DOHH2 (cell line): ENCODE measurements around the gene TMEM87B.

Experiments
- H3F3A ChIP-seq: fragments of 200-600 bp; sonication (generic), shearing (Covaris generic); 2 replicates; pipeline ENCODE4 v1.6.0; 2016; ENCODE audit warnings: antibody characterized with exemption, mild to moderate bottlenecking; ENCODE audit not compliant: control insufficient read depth, insufficient read depth
- H3K27ac ChIP-seq: fragments of 200-600 bp; sonication (generic); 2 replicates; pipeline ENCODE4 v1.5.1; 2014; ENCODE audit warnings: low read depth, mild to moderate bottlenecking, low read length, moderate library complexity
- H3K27me3 ChIP-seq: fragments of 200-600 bp; sonication (generic); 2 replicates; pipeline ENCODE4 v1.6.1; 2014; ENCODE audit warnings: mild to moderate bottlenecking, low read length, mixed read lengths; ENCODE audit not compliant: control insufficient read depth
- H3K36me3 ChIP-seq: fragments of 200-600 bp; sonication (generic); 2 replicates; pipeline ENCODE4 v1.6.1; 2014; ENCODE audit warnings: mild to moderate bottlenecking, low read length, moderate library complexity, mixed read lengths; ENCODE audit not compliant: control insufficient read depth
- H3K4me1 ChIP-seq: fragments of 200-600 bp; sonication (generic); 2 replicates; pipeline ENCODE4 v1.6.1; 2014; ENCODE audit warnings: mild to moderate bottlenecking, low read length, mixed read lengths; ENCODE audit not compliant: control insufficient read depth
- H3K4me2 ChIP-seq: fragments of 200-600 bp; sonication (generic); 2 replicates; pipeline ENCODE4 v1.6.0; 2014; ENCODE audit warnings: mild to moderate bottlenecking, low read length, moderate library complexity
- H3K4me3 ChIP-seq: fragments of 200-600 bp; sonication (generic); 2 replicates; pipeline ENCODE4 v1.5.1; 2014; ENCODE audit warnings: mild to moderate bottlenecking, low read length, mixed read lengths
- H3K79me2 ChIP-seq: fragments of 200-600 bp; sonication (generic); 2 replicates; pipeline ENCODE4 v1.6.1; 2014; ENCODE audit warnings: mild to moderate bottlenecking, low read length, mixed read lengths; ENCODE audit not compliant: control insufficient read depth
- H3K9me2 ChIP-seq: fragments of 200-600 bp; sonication (generic); replicated peaks from 2 replicates; pipeline ENCODE4 v1.6.1; 2014; ENCODE audit warnings: mild to moderate bottlenecking, low read length, mixed read lengths; ENCODE audit not compliant: control insufficient read depth
- H3K9me3 ChIP-seq: fragments of 200-600 bp; sonication (generic); 2 replicates; pipeline ENCODE4 v1.6.1; 2014; ENCODE audit warnings: antibody characterized with exemption, low read length, mixed read lengths; ENCODE audit not compliant: control insufficient read depth, insufficient read depth
- H4K20me1 ChIP-seq: fragments of 200-600 bp; sonication (generic); 2 replicates; pipeline ENCODE4 v1.6.0; 2014; ENCODE audit warnings: low read depth, mild to moderate bottlenecking, antibody characterized with exemption, low read length, moderate library complexity; ENCODE audit not compliant: control insufficient read depth, insufficient read depth
- EZH2phosphoT487 ChIP-seq: fragments of 200-600 bp; sonication (generic); IDR thresholded peaks from 2 replicates; pipeline ENCODE4 v1.6.1; 2017; ENCODE audit warnings: borderline replicate concordance, mild to moderate bottlenecking, antibody characterized with exemption, low read length, moderate library complexity, mixed read lengths
- TF ChIP-seq, protein P1 (sequence below): fragments of 200-600 bp; sonication (generic); IDR thresholded peaks from one replicate; pipeline ENCODE4 v1.5.1; 2014; ENCODE audit warnings: antibody characterized with exemption, mild to moderate bottlenecking, low read depth, low read length; ENCODE audit not compliant: poor library complexity, severe bottlenecking

Gene TMEM87B

DNA sequence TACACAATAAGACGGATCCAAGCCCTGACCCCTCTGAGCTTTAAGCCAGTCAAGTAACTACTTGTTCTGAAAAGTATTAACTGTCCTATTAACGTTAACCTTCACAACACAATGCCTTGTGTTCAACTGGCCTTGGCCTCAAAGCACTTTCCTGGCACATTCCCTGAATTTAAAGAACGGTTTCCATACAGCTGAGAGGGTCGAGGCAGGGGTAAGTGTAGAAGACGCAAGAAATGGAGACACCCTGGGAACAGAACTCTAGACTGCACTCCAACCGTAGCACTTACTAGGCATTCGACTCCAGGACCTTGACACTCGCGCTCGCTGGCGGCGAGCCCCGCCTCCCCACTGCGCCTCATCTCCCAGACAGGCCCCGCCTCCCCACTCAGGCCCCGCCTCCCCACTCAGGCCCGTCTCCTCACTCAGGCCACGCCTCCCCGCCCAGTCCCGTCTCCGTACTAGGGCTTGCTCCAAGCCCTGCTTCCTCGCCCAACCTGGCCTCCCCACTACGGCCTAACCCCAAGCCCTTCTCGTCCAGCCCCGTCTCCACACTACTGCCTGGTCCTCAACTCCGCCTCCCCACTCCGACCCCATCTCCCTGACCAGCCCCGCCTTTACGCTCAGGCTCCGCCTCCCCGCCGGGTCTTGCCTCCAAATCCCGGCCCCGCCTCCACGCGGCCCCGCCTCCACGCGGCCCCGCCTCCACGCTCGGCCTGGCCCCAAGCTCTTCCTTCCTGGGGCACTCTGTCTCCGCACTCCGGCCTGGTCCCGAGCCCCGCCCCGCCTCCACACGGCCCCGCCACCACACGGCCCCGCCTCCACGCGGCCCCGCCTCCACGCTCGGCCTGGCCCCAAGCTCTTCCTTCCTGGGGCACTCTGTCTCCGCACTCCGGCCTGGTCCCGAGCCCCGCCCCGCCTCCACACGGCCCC is 887 bp upstream of the TMEM87B start:
- no peaks in the 10 kb centered on the region for H3K9me2 ChIP-seq
- no peaks in the 10 kb centered on the region for H3K27me3 ChIP-seq
- peaks cover 2% of the 10 kb centered on the region; the same call in 1 of the 2 replicates for H3K36me3 ChIP-seq
- peaks cover 10% of the 10 kb centered on the region; the same call in 1 of the 2 replicates for H3F3A ChIP-seq
- TF ChIP-seq, protein P1, sequence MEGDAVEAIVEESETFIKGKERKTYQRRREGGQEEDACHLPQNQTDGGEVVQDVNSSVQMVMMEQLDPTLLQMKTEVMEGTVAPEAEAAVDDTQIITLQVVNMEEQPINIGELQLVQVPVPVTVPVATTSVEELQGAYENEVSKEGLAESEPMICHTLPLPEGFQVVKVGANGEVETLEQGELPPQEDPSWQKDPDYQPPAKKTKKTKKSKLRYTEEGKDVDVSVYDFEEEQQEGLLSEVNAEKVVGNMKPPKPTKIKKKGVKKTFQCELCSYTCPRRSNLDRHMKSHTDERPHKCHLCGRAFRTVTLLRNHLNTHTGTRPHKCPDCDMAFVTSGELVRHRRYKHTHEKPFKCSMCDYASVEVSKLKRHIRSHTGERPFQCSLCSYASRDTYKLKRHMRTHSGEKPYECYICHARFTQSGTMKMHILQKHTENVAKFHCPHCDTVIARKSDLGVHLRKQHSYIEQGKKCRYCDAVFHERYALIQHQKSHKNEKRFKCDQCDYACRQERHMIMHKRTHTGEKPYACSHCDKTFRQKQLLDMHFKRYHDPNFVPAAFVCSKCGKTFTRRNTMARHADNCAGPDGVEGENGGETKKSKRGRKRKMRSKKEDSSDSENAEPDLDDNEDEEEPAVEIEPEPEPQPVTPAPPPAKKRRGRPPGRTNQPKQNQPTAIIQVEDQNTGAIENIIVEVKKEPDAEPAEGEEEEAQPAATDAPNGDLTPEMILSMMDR: no peak
- TF ChIP-seq EZH2phosphoT487: no peak
- H3K27ac ChIP-seq: peak overlapping the region; percentile 44
- H3K79me2 ChIP-seq: peaks cover 33% of the 10 kb centered on the region
- H3K4me1 ChIP-seq: peaks cover 21% of the 10 kb centered on the region
- peaks cover 11% of the 10 kb centered on the region; the same call in 1 of the 2 replicates for H4K20me1 ChIP-seq
- H3K4me3 ChIP-seq: peak overlapping the region; percentile 84
- H3K4me2 ChIP-seq: peak overlapping the region; percentile 73
- H3K9me3 ChIP-seq: no peaks in the 10 kb centered on the region

DNA sequence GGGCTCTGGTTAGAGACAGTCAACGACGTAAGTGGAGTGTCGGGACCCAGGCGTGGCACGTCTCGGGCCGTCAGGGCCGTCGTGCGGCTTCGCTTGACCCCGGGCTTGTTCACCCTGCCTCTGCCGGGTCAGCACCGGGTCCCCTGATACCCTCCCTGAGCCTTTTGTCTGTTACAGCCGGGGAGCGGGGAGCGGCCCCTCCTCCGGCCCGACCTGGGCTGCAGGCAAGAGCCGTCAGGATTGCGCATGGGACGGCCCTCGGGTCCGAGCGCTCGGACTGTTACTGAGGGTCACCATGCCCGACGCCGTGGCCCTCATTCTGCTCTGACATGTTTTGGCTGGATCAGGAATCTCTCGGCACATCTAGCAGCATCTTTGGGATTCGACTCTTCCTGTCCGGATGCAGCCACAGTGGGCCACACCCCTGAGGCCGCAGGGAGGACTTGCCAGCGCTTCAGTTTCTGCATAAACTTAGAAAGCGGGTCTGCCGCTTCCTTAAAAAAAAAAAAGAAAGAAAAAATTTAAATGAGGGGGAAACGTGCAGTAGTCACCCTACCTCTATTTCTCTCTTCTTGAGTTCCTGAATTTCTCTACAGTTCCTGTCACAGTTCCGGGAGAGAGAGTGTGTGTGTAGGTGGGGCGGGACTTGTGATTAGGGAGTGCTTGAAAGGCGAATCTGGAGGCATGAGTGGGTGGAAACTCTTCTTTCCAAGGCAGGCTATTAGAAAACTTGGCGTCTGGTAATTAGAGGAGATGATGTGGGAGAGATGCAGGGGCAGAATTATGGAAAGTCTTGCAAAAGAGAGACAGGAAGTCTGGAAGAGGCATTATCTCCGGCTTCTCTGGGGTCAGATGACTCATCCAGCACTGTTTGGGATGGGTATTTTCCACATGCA is 909 bp downstream of the TMEM87B start:
- Histone ChIP-seq H4K20me1 (peaks cover 11% of the 10 kb centered on the region; the same call in 1 of the 2 replicates), H3K4me1 (peaks cover 26% of the 10 kb centered on the region), H3F3A (peaks cover 5% of the 10 kb centered on the region; the same call in 1 of the 2 replicates), H3K27me3 (no peaks in the 10 kb centered on the region), H3K36me3 (peaks cover 15% of the 10 kb centered on the region), H3K4me3 (peak overlapping the region; percentile 81), H3K9me2 (no peaks in the 10 kb centered on the region), H3K79me2 (peaks cover 36% of the 10 kb centered on the region), H3K27ac (peak overlapping the region; percentile 53), H3K9me3 (no peaks in the 10 kb centered on the region), H3K4me2 (peak overlapping the region; percentile 55)
- TF ChIP-seq, protein P1: no peak
- TF ChIP-seq EZH2phosphoT487: no peak

DNA sequence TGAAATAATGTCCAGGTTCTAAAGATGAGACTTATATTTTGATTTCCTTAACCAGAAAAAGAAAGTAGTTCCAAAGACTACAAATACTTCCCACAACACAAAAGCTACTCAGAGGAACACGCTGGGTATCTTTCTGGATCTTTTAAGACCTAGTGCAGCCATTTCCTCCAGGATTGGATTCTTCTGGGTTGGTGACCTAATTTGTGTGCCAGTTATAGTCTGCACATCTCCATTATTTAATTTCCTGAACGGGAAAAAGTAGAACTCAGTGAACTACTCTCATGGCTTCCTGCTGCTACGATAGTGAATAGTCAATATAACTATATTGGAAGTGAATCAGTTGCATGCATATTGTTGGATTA is 1.5 kb downstream of the TMEM87B start:
- H3K27me3 ChIP-seq: no peaks in the 10 kb centered on the region
- H3K36me3 ChIP-seq: peaks cover 19% of the 10 kb centered on the region
- peaks cover 36% of the 10 kb centered on the region for H3K79me2 ChIP-seq
- peak overlapping the region; percentile 53; the same call in 1 of the 2 replicates for H3K27ac ChIP-seq
- peak overlapping the region; percentile 81 for H3K4me3 ChIP-seq
- no peaks in the 10 kb centered on the region for H3K9me2 ChIP-seq
- H3F3A ChIP-seq: peaks cover 5% of the 10 kb centered on the region; the same call in 1 of the 2 replicates
- peak overlapping the region; percentile 55 for H3K4me2 ChIP-seq
- H3K9me3 ChIP-seq: no peaks in the 10 kb centered on the region
- H3K4me1 ChIP-seq: peaks cover 26% of the 10 kb centered on the region
- peaks cover 11% of the 10 kb centered on the region; the same call in 1 of the 2 replicates for H4K20me1 ChIP-seq
- TF ChIP-seq, protein P1: no peak
- no peak for TF ChIP-seq EZH2phosphoT487
